Activated CD8-positive, alpha-beta memory T cell treated with anti-CD3 and anti-CD28 coated beads, Interleukin-2, amount 50 U/mL, for 48 hours (primary cell): ENCODE data around the gene FAM13B.
"Not testable (repeated sequence)": the region's sequence is repeated elsewhere in the genome, so short reads cannot be mapped to it uniquely, and the experiment has no call there.

Experiments used
- DNase-seq: peaks from one replicate; pipeline ENCODE4 v3.0.0-alpha.2; 2020

Gene FAM13B

DNA sequence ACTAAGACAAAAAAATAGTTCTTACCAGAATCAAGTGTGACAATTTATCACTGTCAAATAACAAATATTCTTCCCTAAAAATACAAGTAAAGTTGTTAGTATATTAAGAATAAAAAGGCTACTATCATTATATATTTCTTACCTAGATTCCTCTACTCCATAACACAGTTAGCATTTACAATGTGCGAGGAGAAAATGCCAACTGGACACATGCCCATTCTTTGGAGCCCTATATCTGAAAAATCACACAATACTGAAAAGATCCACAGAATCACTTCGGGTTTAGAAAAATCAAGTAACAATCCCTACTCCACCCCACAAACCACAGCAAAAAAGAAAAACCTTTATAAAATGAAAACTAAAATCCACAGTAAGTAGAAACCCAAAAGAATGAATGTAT, 72.7 kb downstream of the FAM13B start:
- no peak for DNase-seq

DNA sequence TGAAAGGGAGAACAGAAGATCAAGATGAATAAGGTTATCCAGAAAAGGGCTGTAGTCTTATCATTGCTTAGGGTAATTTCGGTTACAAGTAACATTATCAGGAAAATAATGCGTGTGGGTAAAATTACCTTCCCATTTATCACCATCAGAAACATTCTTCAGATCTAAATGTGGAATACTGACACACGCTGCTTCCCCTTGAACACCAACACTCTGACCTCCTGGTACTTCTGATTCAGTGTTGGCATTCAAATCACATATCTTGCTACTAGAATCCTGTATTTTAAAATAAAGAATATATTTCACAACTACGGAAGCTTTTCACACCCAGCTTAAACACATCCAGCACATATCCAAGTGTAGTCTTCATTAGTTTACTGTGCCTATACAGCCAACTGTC, 73.4 kb downstream of the FAM13B start:
- no peak for DNase-seq

DNA sequence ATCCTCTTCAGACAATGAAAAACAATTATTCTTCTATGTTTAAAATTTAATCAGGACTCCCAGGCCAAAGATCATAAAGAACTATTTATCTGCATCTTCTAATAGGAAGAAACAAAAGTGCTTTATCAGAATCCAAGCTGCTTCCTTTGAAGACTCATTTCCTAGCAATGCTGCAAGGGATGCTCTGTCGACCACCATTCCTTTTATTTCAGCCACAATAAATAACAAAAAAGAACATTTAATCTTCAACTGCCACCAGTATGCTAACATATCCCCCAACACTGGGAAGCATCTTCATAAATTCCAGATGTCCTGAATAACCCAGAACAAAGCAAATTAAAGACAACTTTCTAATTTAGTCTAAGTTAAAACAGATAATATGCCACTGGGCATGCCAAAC, 74.9 kb downstream of the FAM13B start:
- DNase-seq: no peak

DNA sequence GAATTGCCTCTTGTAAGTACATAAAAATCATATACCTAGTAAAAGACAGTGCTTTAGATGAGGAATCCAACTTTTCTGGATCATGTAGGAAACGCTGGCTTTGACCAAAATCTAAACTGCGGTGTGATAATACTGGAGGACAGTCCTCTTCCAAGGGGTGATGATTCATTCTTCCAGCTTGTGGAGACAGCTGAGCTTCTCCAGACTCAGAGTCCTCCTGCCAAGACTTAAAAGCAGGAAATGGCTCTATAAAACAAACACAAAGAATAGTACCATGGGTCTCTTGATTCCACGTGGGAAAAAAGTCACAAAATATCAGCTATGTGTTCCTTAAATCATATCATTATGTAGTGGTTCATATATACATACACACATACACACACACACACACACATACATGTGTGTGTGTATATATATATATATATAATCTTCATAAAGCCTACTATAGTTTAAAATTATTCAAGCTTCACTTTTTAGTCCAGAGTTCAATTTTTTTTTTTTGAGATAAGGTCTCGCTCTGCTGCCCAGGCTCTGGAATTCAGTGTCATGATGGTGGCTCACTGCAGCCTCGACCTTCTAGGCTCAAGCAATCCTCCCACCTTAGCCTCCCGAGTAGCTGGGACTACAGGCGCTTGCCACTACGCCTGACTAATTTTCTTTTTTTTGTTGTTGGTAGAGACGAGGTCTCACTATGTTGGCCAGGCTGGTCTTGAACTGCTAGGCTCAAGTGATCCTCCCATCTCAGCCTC, 78.6 kb downstream of the FAM13B start:
- DNase-seq: no peak

DNA sequence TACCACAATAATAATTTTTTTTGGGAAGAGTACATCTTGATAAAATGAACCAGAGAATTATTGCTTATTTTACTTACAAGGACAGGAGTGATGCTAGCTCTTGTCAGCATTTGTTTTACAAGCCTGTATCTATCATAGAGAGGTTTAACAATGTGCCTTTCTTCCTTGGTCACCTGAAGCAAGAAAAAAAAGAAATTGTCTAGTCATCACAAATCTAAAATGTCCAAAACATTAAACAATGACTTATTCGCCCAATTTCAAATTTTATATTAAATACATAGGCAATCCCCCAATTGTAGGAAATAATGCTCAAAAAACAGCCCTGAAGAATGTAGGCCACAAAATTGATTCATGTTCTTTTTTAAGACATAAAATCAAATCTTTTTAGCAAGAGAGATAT, 87.1 kb downstream of the FAM13B start:
- DNase-seq: no peak

DNA sequence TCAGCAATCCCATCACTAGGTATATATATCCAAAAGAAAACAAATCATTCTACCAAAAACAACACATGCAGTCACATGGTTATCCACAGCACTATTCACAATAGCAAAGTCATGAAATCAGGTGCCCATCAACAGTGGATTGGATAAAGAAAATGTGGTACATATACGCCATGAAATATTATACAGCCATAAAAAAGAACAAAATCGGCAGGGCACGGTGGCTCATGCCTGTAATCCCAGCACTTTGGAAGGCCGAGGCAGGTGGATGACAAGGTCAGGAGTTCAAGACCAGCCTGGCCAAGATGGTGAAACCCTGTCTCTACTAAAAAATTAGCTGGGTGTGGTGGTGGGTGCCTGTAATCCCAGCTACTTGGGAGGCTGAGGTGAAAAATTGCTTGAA, 88.6 kb downstream of the FAM13B start:
- DNase-seq: not testable (repeated sequence)

DNA sequence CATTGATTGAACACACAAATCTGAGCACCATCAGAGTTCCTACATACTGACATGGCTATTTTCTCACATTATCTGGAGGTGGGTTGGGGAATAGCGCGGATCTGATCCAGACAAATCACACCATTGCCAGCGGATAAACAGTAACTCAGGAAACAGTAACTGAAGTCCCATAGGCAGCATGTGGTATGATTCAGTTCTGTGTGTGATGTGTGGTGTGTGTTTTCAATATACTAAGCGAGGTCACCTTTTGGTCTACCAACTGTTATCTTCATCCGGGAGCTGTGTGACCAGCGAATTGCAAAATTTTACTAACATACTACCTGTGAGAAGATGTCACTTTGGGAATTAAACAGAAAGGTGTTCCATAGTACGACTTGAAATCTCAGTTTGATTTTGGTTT, 93.5 kb downstream of the FAM13B start:
- DNase-seq: no peak

DNA sequence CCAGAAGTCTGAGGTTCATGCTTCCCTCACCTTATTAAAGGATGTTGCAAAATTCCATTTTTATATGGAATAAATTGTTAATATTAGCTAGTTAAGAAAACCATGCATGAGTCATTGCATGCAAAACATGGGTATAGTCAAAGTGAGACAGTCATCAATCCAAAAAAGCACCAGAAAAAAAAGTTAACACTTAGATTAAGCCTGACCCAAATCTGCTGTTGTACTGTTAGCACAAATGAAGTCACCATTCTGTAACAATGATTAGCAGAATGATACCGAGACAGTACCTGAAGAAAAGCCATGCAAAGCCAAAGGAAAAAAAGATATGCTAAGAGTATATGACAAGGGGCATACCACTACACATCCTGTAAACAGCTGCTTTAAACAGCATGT, 94.1 kb downstream of the FAM13B start:
- no peak for DNase-seq

DNA sequence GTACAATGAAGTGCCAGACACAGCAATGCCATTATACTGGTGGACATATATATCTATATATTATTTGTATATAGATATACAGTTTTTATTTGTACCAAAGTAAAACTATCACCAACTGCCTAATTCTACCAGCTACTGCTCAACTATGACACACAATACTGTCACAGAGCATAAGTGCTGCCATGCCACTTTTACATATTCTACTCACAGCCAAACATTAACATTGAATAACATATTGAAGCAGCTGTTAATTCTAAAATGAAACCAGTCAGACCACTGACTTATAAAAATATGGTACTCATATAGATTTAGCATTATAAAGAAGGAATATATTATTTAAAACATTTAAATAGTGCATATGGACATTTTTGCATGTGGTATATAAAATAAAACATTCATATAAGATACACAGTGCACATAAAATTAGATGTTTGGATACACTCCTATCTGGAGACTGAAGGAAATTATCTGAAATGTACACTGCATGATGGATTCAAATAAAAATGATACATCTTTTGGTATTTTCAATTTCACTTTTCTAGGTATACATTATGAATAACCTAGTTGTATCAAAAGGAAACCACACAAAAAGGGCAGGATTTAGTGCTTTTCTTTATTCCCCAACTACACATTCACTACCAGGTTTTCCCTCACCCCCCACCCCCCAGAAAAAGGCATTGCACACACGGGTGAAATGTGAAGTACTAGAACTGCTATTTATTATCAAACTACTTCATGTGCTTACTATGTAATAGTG, 94.7 kb downstream of the FAM13B start:
- DNase-seq: no peak

DNA sequence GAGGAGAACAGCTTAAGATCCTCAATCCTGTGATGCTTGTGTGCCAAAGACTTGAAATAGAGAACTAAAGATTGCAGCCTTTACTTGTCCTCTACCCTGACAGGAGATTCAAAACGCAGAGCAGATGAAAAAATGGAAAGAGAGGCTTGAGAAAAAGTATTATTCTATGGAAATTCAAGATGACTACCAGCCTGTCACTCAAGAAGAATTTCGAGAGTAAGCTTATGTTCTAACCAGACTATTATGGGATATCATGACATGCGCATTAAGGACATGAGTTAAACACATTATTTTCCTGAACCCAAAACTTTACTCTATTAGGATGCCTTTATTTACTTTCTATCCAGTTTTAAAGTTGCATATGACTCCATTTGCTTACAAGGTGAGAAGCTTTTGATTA, 97.2 kb downstream of the FAM13B start:
- DNase-seq: no peak

DNA sequence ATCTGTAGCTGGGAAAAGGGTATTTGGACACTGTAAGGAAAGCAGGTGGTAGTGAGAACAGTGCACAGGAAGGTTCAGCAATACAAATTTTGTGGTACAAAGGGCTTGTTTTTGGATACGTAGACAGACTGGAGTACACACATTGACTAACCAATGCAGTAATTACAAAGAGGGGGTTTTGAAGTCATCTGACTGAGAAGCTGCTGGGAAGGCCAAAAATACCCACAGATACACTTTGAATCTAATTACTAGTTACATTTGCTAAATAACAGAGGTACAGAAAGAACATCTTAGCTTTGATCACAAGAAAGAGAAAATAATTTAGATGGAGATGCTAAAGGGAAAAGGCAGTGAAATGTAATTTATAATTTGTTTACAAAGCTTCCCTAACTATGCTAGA, 97.7 kb downstream of the FAM13B start:
- no peak for DNase-seq

DNA sequence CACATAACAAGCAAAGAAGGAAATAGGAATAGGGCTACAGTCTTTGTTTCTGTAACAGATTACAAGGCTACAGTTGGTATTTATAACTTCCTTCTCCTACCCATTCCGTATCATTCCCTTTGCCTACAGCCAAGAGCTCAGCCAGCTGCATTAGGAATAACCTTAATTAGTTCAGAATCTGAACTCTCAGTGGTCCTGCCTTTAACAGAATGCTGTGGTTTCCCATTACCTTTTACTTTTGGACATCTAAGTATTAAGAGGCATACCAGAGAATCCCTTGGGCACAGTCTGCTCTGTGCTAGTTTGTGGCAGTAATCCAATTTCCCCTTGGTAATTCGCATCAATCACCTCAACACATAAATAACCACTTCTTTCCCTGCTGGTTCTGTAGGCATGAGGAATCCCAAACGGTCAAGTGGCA, 99.4 kb downstream of the FAM13B start:
- DNase-seq: no peak

DNA sequence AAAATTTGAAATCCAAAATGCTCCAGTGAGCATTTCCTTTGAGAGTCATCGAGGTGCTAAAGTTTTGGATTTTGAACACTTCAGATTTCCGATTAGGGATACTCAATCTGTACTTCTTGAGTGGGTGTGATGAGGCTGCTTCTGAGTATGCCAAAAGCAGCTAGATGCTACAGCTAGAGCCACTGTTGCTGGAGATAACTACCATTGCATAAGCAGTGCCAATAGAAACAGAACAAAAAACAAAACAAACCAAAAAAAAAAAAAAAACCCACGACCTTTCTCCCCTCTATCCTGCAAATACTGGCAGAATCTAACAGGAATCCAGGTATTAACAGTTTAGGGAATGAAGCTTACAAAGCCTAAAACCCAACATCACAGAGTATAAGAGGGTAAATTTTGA, 100.1 kb downstream of the FAM13B start:
- no peak for DNase-seq

DNA sequence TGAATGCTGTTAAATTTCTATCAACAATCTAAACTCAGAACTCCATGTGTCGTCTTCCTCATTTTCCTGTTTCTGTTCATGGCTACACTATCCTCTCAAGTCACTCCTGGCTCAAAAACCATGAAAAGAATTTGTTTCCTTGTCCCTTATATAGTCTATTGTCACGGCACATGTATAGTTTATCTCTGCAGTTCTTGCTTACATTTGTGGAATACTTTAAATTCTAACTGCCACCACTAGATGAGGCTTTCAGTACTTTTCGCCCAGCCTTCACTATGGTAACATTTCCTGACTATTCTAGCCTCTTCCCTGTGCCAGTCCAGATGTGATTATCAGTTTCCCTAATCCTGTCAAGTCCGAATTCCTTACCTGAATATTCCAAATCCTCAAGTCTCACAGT, 109.0 kb downstream of the FAM13B start:
- no peak for DNase-seq

DNA sequence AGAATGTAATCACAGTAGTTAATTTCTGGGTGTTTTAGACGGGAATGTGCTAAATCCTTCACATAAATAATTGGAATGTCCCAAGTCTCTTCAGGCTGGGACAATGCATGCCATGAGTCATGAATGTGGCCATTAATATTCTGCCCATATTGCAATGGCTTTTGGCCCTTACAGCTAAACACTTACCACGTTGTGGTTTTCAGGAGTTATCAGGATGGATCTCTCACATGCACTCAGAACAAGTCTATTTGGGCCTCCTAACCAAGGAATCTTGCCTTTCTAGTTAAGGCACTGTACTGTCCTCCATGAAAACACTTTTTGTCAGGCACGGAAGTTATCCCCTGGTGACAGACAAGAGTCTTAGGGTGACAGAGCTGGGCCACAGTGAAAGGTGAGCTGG, 110.9 kb downstream of the FAM13B start:
- DNase-seq: no peak

DNA sequence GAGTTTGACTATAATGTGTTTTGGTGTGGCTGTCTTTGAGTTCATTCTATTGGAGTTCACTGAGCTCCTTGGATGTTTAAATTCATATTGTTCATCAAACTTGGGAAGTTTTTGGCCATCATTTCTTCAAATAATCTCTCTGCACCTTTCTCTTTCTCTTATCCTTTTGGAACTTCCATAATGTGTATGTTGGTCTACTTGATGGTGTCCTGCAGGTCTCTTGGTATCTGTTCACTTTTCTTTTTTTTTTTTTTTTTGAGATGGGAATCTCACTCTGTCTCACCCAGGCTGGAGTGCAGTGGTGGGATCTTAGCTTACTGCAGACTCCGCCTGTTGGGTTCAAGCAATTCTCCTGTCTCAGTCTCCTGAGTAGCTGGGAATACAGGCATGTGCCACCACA, 116.0 kb downstream of the FAM13B start:
- DNase-seq: no peak

DNA sequence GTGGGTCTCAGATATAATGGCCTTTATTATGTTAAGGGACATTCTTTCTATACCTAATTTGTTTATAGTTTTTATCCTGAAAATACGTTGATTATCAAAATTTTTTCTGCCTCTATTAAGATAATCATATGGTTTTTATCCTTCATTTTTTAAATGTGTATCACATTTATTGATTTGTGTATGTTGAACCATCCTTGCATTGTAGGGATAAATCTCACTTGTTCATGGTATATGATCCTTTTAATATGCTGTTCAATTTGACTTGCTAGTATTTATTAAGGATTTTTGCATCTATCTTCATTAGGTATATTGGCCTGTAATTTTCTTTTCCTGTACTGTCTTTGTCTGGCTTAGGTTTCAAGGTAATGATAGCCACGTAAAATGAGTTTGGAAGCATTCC, 118.1 kb downstream of the FAM13B start:
- DNase-seq: no peak

DNA sequence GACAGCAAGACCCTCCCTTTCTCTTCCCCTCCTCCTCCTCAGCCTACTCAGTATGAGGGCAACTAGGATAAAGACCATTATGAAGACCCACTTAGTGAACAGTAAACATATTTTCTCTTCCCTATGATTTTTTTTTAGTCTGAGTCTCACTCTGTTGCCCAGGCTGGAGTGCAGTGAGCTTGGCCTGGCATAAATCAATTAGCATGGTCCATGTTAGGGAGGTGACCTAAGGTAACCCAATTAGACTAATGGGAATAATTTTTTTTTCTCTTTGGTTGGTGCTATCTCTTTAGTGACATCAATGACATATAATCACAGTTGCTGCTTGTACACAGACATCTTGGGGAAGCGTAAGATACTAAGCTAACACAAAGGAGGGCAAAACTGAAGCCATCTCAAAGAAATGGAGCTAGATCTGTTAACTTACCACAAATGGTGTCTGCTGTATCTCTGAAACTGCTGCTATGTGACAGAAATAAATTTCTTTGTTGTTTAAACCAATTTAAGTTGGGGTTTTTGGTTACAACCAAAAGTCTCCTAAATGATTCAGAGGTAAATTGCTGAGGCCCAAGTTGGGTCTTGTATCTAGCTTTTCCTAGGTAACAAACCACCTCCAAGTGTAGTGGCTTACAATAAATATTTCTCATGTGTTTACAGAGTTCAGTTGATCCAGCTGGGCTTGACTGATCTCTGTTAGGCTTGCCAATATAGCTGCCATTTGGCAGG, 130.3 kb downstream of the FAM13B start:
- no peak for DNase-seq

DNA sequence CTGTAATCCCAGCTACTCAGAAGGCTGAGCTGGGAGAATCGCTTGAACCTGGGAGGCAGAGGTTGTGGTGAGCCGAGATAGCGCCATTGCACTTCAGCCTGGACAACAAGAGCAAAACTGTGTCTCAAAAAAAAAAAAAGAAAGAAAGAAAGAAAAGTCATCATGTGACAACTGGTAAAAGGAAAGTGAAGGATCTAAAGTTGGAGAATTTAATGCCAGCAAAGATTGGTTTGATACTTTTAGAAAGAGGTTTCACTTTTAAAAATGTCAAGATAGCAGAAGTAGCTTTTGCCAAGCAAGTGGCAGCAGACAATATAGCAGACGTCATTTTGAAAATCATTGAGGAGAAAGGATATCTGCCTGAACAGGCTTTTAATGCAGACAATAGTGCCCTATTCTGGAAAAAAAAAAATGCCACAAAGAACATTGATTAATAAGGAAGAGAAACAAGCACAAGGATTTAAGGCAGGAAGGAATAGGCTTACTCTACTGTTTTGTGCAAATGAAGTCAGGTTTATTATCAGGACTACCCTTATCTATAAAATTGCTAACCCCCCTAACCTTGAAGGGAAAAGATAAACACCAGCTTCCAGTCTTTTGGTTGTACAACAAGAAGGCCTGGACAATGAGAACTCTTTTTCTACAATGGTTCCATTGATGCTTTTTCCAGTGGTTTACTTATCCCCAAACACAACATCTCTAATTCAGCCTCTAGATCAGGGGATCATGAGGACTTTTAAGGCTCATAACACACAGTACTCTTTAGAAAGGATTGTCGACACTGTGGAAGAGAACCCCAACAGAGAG, 131.7 kb downstream of the FAM13B start:
- no peak for DNase-seq

DNA sequence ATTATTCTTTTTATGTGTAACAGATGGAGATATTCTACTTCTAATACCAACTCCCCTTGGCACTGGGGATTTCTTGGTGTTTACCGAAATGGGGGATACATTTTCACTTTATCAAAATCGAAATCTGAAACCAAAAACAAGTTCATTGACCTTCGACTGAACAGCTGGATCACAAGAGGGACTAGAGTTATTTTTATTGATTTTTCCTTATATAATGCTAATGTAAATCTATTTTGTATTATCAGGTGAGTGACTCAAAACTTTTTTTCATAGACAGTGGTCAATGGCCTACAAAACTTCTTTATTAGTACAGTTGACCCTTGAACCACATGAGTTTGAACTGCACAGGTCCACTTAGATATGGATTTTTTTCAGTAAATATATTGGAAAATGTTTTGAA, 133.4 kb downstream of the FAM13B start:
- DNase-seq: no peak

DNA sequence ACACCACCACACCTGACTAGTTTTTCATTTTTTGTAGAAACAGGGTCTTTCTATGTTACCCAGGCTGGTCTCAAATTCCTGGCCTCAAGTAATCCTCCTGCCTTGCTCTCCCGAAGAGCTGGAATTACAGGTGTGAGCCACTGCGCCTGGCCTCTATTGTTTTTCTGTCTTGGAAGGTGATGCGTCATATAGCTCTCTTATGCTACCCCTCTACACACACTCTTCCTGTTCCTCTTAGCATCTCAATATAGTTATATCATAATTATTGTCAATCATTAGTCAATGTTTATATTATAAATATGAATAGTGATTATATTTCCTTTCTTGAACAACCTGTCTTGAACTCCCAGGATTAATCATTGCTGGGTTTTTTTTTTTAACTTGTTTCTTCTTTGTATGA, 136.3 kb downstream of the FAM13B start:
- DNase-seq: no peak

DNA sequence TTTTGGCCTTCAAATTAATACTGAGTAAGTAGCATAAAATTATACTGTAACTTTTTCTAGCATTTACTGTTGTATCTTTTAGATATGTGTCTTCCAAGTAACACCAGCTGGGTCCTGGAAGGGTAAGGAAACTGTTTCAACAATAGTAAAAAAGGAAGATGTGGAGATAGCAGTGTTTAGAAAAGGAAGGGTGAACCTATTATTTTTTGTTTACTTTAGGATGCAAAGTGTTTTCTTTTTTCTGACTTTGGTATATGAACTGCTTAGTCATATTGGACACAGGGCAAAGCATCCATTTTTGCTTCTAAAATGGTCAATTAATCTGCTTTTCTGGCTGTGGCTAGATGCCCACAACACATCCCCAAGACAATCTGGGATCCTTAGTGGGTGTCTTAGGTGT, 138.3 kb downstream of the FAM13B start:
- no peak for DNase-seq

DNA sequence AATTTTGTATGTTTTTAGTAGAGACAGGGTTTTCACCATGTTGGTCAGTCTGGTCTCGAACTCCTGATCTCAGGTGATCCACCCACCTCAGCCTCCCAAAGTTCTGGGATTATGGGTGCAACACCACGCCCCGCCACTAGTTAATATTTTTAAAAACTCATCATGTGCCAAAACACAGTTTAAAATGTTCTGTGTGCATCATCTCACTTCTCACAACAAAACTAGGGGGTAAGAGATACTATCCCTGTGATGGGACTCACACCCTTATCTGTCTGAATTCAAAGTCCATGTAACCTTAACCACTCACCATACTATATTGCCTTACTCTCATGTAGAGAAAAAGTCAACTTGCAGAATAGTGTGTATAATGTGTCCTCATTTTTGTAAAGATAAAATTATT, 141.0 kb downstream of the FAM13B start:
- DNase-seq: no peak
